ENCODE results near the gene STPG2. TPM values are rescaled to one million over a fixed set of nuclear protein-coding genes. Genes with fewer than 3 reads are reported as not detected.

Gene STPG2
- total RNA-seq, 1 experiment from 2014 or later = 0.20 TPM

DNA sequence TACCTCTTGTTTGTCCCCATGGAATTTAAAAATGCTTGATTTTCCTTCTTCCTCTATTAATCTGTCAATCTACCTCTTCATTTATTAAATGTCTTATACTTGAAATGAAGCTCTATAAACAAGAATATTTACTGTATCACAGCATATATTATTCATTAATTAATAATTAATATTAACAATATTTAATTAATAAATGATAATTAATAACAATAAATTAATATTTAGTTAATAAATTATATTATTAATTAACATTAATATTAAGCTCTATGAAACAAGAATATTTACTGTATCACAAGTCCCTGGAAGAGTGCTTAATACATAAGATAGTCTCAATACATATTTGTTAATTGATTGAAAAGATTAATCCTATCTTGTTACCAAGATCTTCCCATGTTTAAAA, 306.6 kb downstream of the STPG2 start:
- Mint-ChIP-seq H3K27me3 (ENCODE audit: low read depth) (no peaks in the 10 kb centered on the region), H3K9me3 (no peaks in the 10 kb centered on the region), H3K4me3 (no peak overlapping the region), H3K27ac (no peak overlapping the region), H3K4me1 (no peaks in the 10 kb centered on the region), H3K36me3 (ENCODE audit: insufficient read depth in 1 of 3, low read depth in 3 of 3) (no peaks in the 10 kb centered on the region; a peak in 1 of 7 replicates)
- Histone ChIP-seq H3K79me2 (ENCODE audit: insufficient read depth, low read length) (no peaks in the 10 kb centered on the region), H3K56ac (ENCODE audit: insufficient read length, low read depth, low read length) (no peak overlapping the region), H4K91ac (ENCODE audit: insufficient read length, low read depth, low read length) (no peak overlapping the region), H3K4ac (ENCODE audit: low read depth, low read length) (no peak overlapping the region), H3K4me1 (ENCODE audit: insufficient read depth, low read length) (no peaks in the 10 kb centered on the region), H3K9me3 (ENCODE audit: control insufficient read depth, low read depth, low read length) (no peaks in the 10 kb centered on the region), H3K9ac (ENCODE audit: extremely low read depth, insufficient read length, low read length) (no peak overlapping the region), H2BK12ac (ENCODE audit: insufficient read length, low read depth, low read length) (no peak overlapping the region), H2AFZ (ENCODE audit: low read length) (no peak overlapping the region), H4K8ac (replicated peaks; ENCODE audit: insufficient read length, low read depth, low read length) (no peak overlapping the region), H2AK5ac (ENCODE audit: insufficient read length, low read length) (no peak overlapping the region), H3K18ac (ENCODE audit: insufficient read length, low read depth, low read length) (no peak overlapping the region), H2BK120ac (ENCODE audit: low read depth, low read length, poor library complexity, severe bottlenecking) (no peak overlapping the region), H3K4me2 (ENCODE audit: insufficient read depth, insufficient read length, low read length) (no peak overlapping the region), H3K27me3 (ENCODE audit: insufficient read depth, low read length) (no peaks in the 10 kb centered on the region), H4K20me1 (ENCODE audit: control insufficient read depth, insufficient read depth, insufficient read length) (no peaks in the 10 kb centered on the region), H3K23ac (ENCODE audit: insufficient read length, low read depth, low read length) (no peak overlapping the region), H3K79me1 (ENCODE audit: insufficient read depth, low read depth, low read length, poor library complexity, severe bottlenecking) (no peaks in the 10 kb centered on the region), H3T11ph (ENCODE audit: low read length) (no peak overlapping the region), H2BK15ac (ENCODE audit: low read depth, low read length) (no peak overlapping the region), H2BK20ac (ENCODE audit: low read depth, low read length, poor library complexity, severe bottlenecking) (no peak overlapping the region), H3K23me2 (ENCODE audit: insufficient read length, low read depth, low read length, poor library complexity, severe bottlenecking) (no peaks in the 10 kb centered on the region), H4K5ac (ENCODE audit: insufficient read length, low read depth, low read length) (no peak overlapping the region), H3K27ac (ENCODE audit: insufficient read length, low read depth, low read length) (no peak overlapping the region), H2BK5ac (ENCODE audit: insufficient read length, low read length) (no peak overlapping the region), H3K14ac (ENCODE audit: insufficient read depth, low read length) (no peak overlapping the region)
- no peak for DNase-seq
- TF ChIP-seq, protein P1, sequence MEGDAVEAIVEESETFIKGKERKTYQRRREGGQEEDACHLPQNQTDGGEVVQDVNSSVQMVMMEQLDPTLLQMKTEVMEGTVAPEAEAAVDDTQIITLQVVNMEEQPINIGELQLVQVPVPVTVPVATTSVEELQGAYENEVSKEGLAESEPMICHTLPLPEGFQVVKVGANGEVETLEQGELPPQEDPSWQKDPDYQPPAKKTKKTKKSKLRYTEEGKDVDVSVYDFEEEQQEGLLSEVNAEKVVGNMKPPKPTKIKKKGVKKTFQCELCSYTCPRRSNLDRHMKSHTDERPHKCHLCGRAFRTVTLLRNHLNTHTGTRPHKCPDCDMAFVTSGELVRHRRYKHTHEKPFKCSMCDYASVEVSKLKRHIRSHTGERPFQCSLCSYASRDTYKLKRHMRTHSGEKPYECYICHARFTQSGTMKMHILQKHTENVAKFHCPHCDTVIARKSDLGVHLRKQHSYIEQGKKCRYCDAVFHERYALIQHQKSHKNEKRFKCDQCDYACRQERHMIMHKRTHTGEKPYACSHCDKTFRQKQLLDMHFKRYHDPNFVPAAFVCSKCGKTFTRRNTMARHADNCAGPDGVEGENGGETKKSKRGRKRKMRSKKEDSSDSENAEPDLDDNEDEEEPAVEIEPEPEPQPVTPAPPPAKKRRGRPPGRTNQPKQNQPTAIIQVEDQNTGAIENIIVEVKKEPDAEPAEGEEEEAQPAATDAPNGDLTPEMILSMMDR (conservative IDR thresholded peaks at IDR 0.05) = no peak

All from H9 (cell line).